HG02852 (cell line): ENCODE results near the gene TFF1.

ENCODE experiments used
- ATAC-seq: cut with Tn5 transposase; IDR thresholded peaks from one replicate; pipeline ENCODE4 v1.9.1; 2021; ENCODE audit warnings: mild to moderate bottlenecking, moderate library complexity; ENCODE audit not compliant: unreplicated experiment

TFF1 gene

GRCh38 chr21:42384156-42384945 lies 18.0 kb upstream of the TFF1 start:
- no peak for ATAC-seq

- no peak for ATAC-seq
These were observed 17.0 kb upstream of the TFF1 start for GRCh38 chr21:42383331-42383730.

GRCh38 chr21:42382915-42383314 lies 16.6 kb upstream of the TFF1 start:
- no peak for ATAC-seq

GRCh38 chr21:42381347-42381984 lies 15.1 kb upstream of the TFF1 start:
- ATAC-seq = no peak

GRCh38 chr21:42379426-42380215 lies 13.3 kb upstream of the TFF1 start:
- ATAC-seq = no peak

GRCh38 chr21:42378418-42378817 lies 12.1 kb upstream of the TFF1 start:
- no peak for ATAC-seq

- ATAC-seq = no peak
These were observed 11.6 kb upstream of the TFF1 start for GRCh38 chr21:42377951-42378340.

- no peak for ATAC-seq
These were observed 11.0 kb upstream of the TFF1 start for GRCh38 chr21:42377211-42377950.

- ATAC-seq = no peak
These were observed 10.1 kb upstream of the TFF1 start for GRCh38 chr21:42376338-42376982.

GRCh38 chr21:42375966-42376337 lies 9.6 kb upstream of the TFF1 start:
- ATAC-seq = no peak

GRCh38 chr21:42375506-42375905 lies 9.2 kb upstream of the TFF1 start:
- no peak for ATAC-seq

GRCh38 chr21:42374864-42375499 lies 8.6 kb upstream of the TFF1 start:
- ATAC-seq = no peak

GRCh38 chr21:42374457-42374856 lies 8.1 kb upstream of the TFF1 start:
- no peak for ATAC-seq

GRCh38 chr21:42373908-42374455 lies 7.6 kb upstream of the TFF1 start:
- ATAC-seq = no peak

GRCh38 chr21:42373196-42373907 lies 7.0 kb upstream of the TFF1 start:
- no peak for ATAC-seq

GRCh38 chr21:42370894-42371654 lies 4.7 kb upstream of the TFF1 start:
- ATAC-seq = no peak

GRCh38 chr21:42369821-42370220 lies 3.5 kb upstream of the TFF1 start:
- ATAC-seq = no peak

GRCh38 chr21:42367367-42368165 lies 1.2 kb upstream of the TFF1 start:
- ATAC-seq = no peak
